Neural progenitor cell (in vitro differentiated cells): Measurements from ENCODE around the gene CTR9. TPM values are rescaled to one million over a fixed set of nuclear protein-coding genes. Genes with fewer than 3 reads are reported as not detected.

ENCODE experiments used
- DNase-seq: peaks from one replicate; pipeline ENCODE4 v3.0.0-alpha.2; 2016; ENCODE audit warnings: low spot score
- H2AFZ ChIP-seq: fragments of 200-600 bp; sonication (generic); replicated peaks from 2 replicates; pipeline ENCODE4 v1.6.1; 2016; ENCODE audit warnings: antibody characterized with exemption
- H3F3A ChIP-seq: fragments of 200-600 bp; sonication (generic); 2 replicates; pipeline ENCODE4 v1.6.1; 2016; ENCODE audit warnings: antibody characterized with exemption, low read depth
- H3K27ac ChIP-seq: fragments of 200-600 bp; sonication (generic); 2 replicates; pipeline ENCODE4 v1.5.1; 2016; ENCODE audit warnings: mild to moderate bottlenecking
- H3K27me3 ChIP-seq: fragments of 200-600 bp; sonication (generic); 2 replicates; pipeline ENCODE4 v1.6.1; 2016; ENCODE audit warnings: mild to moderate bottlenecking, moderate library complexity
- H3K36me3 ChIP-seq: fragments of 200-600 bp; sonication (generic); 2 replicates; pipeline ENCODE4 v1.5.1; 2016
- H3K4me1 ChIP-seq: fragments of 200-600 bp; sonication (generic); 2 replicates; pipeline ENCODE4 v1.6.1; 2016; ENCODE audit warnings: mixed run types
- H3K4me2 ChIP-seq: fragments of 200-600 bp; sonication (generic); 2 replicates; pipeline ENCODE4 v1.6.1; 2016
- H3K4me3 ChIP-seq: fragments of 200-600 bp; sonication (generic); 2 replicates; pipeline ENCODE4 v1.5.1; 2016
- H3K79me2 ChIP-seq: fragments of 200-600 bp; sonication (generic); 2 replicates; pipeline ENCODE4 v1.6.1; 2016; ENCODE audit warnings: low read depth
- H3K9ac ChIP-seq: fragments of 200-600 bp; sonication (generic); 2 replicates; pipeline ENCODE4 v1.6.1; 2016
- H3K9me3 ChIP-seq: fragments of 200-600 bp; sonication (generic); 2 replicates; pipeline ENCODE4 v1.5.1; 2016; ENCODE audit warnings: low read depth
- H4K20me1 ChIP-seq: fragments of 200-600 bp; sonication (generic); 2 replicates; pipeline ENCODE4 v1.6.1; 2016; ENCODE audit warnings: low read depth
- H3K27ac Mint-ChIP-seq: 3 replicates; pipeline ENCODE4 v1.8.0; 2021; ENCODE audit warnings: mixed read lengths
- H3K27me3 Mint-ChIP-seq: 2 replicates; pipeline ENCODE4 v1.8.0; 2022; ENCODE audit warnings: low read depth, mild to moderate bottlenecking, inconsistent platforms, moderate library complexity, mixed read lengths; ENCODE audit not compliant: insufficient read depth
- H3K36me3 Mint-ChIP-seq: 3 replicates; pipeline ENCODE4 v1.8.0; 2021; ENCODE audit warnings: mixed read lengths
- H3K4me1 Mint-ChIP-seq: 3 replicates; pipeline ENCODE4 v1.8.0; 2021; ENCODE audit warnings: mixed read lengths
- H3K4me3 Mint-ChIP-seq: 3 replicates; pipeline ENCODE4 v1.8.0; 2021; ENCODE audit warnings: mild to moderate bottlenecking, moderate library complexity, mixed read lengths
- H3K9me3 Mint-ChIP-seq: 3 replicates; pipeline ENCODE4 v1.8.0; 2020; ENCODE audit warnings: mixed read lengths
- CTCF ChIP-seq: fragments of 200-600 bp; sonication (generic); IDR thresholded peaks from 2 replicates; pipeline ENCODE4 v1.5.1; 2017; ENCODE audit warnings: antibody characterized with exemption, mild to moderate bottlenecking
- EZH2 ChIP-seq: fragments of 200-600 bp; sonication (generic); IDR thresholded peaks from 2 replicates; pipeline ENCODE4 v1.6.1; 2017; ENCODE audit warnings: antibody characterized with exemption, mild to moderate bottlenecking, moderate library complexity
- EZH2phosphoT487 ChIP-seq: fragments of 200-600 bp; sonication (generic); IDR thresholded peaks from 2 replicates; pipeline ENCODE4 v1.6.1; 2017; ENCODE audit warnings: antibody characterized with exemption
- small RNA-seq: library from RNA; depleted of rRNA; stranded (forward); fragments of <200 nt; gene quantifications from one replicate; pipeline ENCODE3, GENCODE V24; 2015
- total RNA-seq: library from RNA; depleted of rRNA; stranded (reverse); fragments of >200 nt; gene quantifications from 2 replicates; pipeline ENCODE4 v1.2.3, GENCODE V29; 2015; ENCODE audit warnings: low replicate concordance

Gene CTR9
- total RNA-seq, 1 donor from 2014 or later: 26.4 TPM

GRCh38 chr11:10828402-10828801 lies 77.4 kb downstream of the CTR9 start:
- no peak overlapping the region for H3K4me3 ChIP-seq
- Mint-ChIP-seq H3K4me1 (no peaks in the 10 kb centered on the region), H3K9me3 (peaks cover 8% of the 10 kb centered on the region), H3K27ac (no peak overlapping the region), H3K36me3 (peaks cover 4% of the 10 kb centered on the region), H3K27me3 (peaks cover 2% of the 10 kb centered on the region), H3K4me3 (no peak overlapping the region)
- H3K9me3 ChIP-seq: no peaks in the 10 kb centered on the region
- H3K4me2 ChIP-seq: no peak overlapping the region
- H3F3A ChIP-seq: no peaks in the 10 kb centered on the region
- H4K20me1 ChIP-seq: no peaks in the 10 kb centered on the region
- no peaks in the 10 kb centered on the region for H3K36me3 ChIP-seq
- no peak for TF ChIP-seq EZH2phosphoT487
- TF ChIP-seq EZH2: no peak
- no peak for TF ChIP-seq CTCF
- no peaks in the 10 kb centered on the region for H3K27me3 ChIP-seq
- no peak for DNase-seq
- H3K27ac ChIP-seq: no peak overlapping the region
- no peaks in the 10 kb centered on the region for H3K79me2 ChIP-seq
- no peak overlapping the region for H3K9ac ChIP-seq
- H2AFZ ChIP-seq: no peak overlapping the region
- H3K4me1 ChIP-seq: no peaks in the 10 kb centered on the region

- H3K4me3 Mint-ChIP-seq: no peak overlapping the region
- peaks cover 4% of the 10 kb centered on the region for H3K36me3 Mint-ChIP-seq
- no peak overlapping the region for H3K27ac Mint-ChIP-seq
- no peaks in the 10 kb centered on the region for H3K4me1 Mint-ChIP-seq
- H3K27ac ChIP-seq: no peak overlapping the region
- no peaks in the 10 kb centered on the region for H3K36me3 ChIP-seq
- no peaks in the 10 kb centered on the region for H4K20me1 ChIP-seq
- no peak overlapping the region for H2AFZ ChIP-seq
- no peak overlapping the region for H3K4me3 ChIP-seq
- H3K9me3 Mint-ChIP-seq: peaks cover 8% of the 10 kb centered on the region
- H3K4me1 ChIP-seq: no peaks in the 10 kb centered on the region
- H3K27me3 ChIP-seq: no peaks in the 10 kb centered on the region
- no peak for DNase-seq
- peaks cover 2% of the 10 kb centered on the region for H3K27me3 Mint-ChIP-seq
- H3K4me2 ChIP-seq: no peak overlapping the region
- no peak overlapping the region for H3K9ac ChIP-seq
- H3K79me2 ChIP-seq: no peaks in the 10 kb centered on the region
- no peaks in the 10 kb centered on the region for H3F3A ChIP-seq
- no peaks in the 10 kb centered on the region for H3K9me3 ChIP-seq
- TF ChIP-seq EZH2: no peak
- TF ChIP-seq EZH2phosphoT487: no peak
- no peak for TF ChIP-seq CTCF
Measured at GRCh38 chr11:10829139-10829538, 78.1 kb downstream of the CTR9 start.

Small RNA genes within 50 kb of the gene (small RNA-seq; reads per million reads assigned to genes)
- gene RF00019 (not detected), gene SNORD97 (not detected)

Other genes starting within 250 kb of the CTR9 start
- gene RNF141, start 210.1 kb upstream of the CTR9 start, total RNA-seq: 33.9 and 49.3 TPM in 2 replicates
- gene LYVE1, start 182.6 kb upstream of the CTR9 start, total RNA-seq: 0.51 TPM in 1 of 2 replicates, not detected in the other
- 5.2 and 5.9 TPM in 2 replicates for gene IRAG1, start 57.5 kb upstream of the CTR9 start, total RNA-seq
- 790 and 1,052 TPM in 2 replicates for gene EIF4G2, start 57.7 kb downstream of the CTR9 start, total RNA-seq
- gene ZBED5, start 106.8 kb downstream of the CTR9 start, total RNA-seq: 70.9 and 87.9 TPM in 2 replicates